Measurements from ENCODE around the gene TPCN2.

DNA sequence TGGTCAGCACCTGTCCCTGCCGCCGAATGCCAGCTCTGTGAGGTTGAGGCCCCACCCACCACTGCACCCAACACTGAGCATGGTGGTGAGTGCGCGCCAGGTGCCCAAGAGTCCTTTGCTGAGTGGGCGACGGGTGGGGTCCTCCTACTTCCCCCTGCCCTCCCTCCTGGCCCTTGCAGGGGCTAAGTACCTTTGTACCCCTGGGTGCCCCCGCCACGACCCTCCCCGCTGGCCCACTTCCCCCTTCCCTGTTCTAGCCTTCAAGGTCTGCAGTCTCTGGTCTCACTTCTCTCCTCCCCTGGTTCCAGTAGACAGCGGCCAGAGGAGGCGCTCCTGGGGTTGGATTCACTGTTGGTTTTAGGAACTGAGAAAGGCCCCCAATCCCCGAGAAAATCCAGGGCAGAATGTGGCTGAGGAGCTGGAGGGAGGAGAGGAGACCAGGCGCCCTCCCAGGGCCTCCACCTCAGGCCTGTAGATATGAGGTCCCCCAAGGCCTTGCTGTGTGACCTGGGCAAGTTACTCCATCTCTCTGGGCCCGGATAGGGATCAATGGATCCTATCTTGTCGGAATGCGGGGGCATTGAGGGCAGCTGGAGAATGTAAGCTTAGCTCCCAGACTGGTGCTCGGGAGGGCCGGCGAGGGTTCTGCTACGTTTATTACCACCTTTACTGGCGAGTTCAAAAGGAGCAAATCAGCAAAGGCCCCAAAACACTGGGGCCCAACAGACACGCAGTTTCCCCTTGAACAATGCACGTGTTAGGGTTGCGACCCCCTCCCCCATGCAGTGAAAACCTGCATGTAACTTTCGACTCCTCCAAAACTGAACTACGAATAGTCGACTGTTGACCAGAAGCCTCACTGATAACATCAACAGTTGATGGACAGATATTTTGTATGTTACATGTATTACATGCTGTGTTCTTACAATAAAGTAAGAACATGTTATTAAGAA is 75.1 kb downstream of the TPCN2 start:
- TF ChIP-seq GATA2 (IDR thresholded peaks at IDR 0.05; ENCODE audit: low read depth, low read length) (no peak), GATA3 (IDR thresholded peaks at IDR 0.05; ENCODE audit: low read depth, low read length) (no peak)

Measured in SH-SY5Y (cell line).